HepG2 (cell line): Measurements from ENCODE around the gene BCAN. TPM values are rescaled to one million over a fixed set of nuclear protein-coding genes. Genes with fewer than 3 reads are reported as not detected.

Experiments used
- BRD4 ChIP-seq: sonication (generic); formaldehyde crosslinking; IDR thresholded peaks from 2 replicates; pipeline ENCODE4 v1.4.0; 2020; ENCODE audit warnings: missing genetic modification reagents
- FOXO4 ChIP-seq: sonication (generic); formaldehyde crosslinking; conservative IDR thresholded peaks from 2 replicates; pipeline ENCODE4 v1.8.1; 2023; ENCODE audit warnings: missing genetic modification reagents
- GATAD1 ChIP-seq: IDR thresholded peaks from 2 replicates; pipeline ENCODE4 v1.6.1; 2016; ENCODE audit warnings: missing genetic modification reagents, missing compliant biosample characterization
- IKZF4 ChIP-seq: sonication (generic); formaldehyde crosslinking; IDR thresholded peaks from 2 replicates; pipeline ENCODE4 v1.5.1; 2020; ENCODE audit warnings: borderline replicate concordance, mild to moderate bottlenecking, low read depth, missing genetic modification reagents; ENCODE audit errors: not compliant biosample characterization
- LRRFIP1 ChIP-seq: sonication (generic); formaldehyde crosslinking; conservative IDR thresholded peaks from 2 replicates; pipeline ENCODE4 v1.4.0; 2020; ENCODE audit warnings: missing genetic modification reagents
- POGK ChIP-seq: sonication (generic); formaldehyde crosslinking; conservative IDR thresholded peaks from 2 replicates; pipeline ENCODE4 v1.8.0; 2022; ENCODE audit warnings: mild to moderate bottlenecking, moderate library complexity, missing genetic modification reagents
- RNF219 ChIP-seq: sonication (generic); formaldehyde crosslinking; IDR thresholded peaks from 2 replicates; pipeline ENCODE4 v1.5.0; 2020; ENCODE audit warnings: mild to moderate bottlenecking, missing genetic modification reagents
- TCF12 ChIP-seq, 2 experiments: fragments of 450-650 bp in 1 of 2; sonication (generic) in 1 of 2; formaldehyde crosslinking in 1 of 2; IDR thresholded peaks; 2 replicates each; pipeline versions ENCODE4 v1.6.1 to v1.8.0; 2017 to 2022; ENCODE audit warnings: antibody characterized with exemption in 1 of 2, mild to moderate bottlenecking in 1 of 2, missing genetic modification reagents in 1 of 2, moderate library complexity in 1 of 2
- TFAP4 ChIP-seq: sonication (generic); IDR thresholded peaks from 2 replicates; pipeline ENCODE4 v1.6.1; 2016; ENCODE audit warnings: low read depth, borderline replicate concordance
- ZNF3 ChIP-seq: IDR thresholded peaks from 2 replicates; pipeline ENCODE4 v1.7.0; 2017; ENCODE audit warnings: inconsistent platforms
- ZNF333 ChIP-seq: sonication (generic); formaldehyde crosslinking; IDR thresholded peaks from 2 replicates; pipeline ENCODE4 v1.4.0; 2020; ENCODE audit warnings: mild to moderate bottlenecking, missing genetic modification reagents, borderline replicate concordance
- ZNF430 ChIP-seq: sonication (generic); formaldehyde crosslinking; IDR thresholded peaks from 2 replicates; pipeline ENCODE4 v1.9.0; 2021; ENCODE audit warnings: mild to moderate bottlenecking, missing genetic modification reagents
- ZNF597 ChIP-seq: sonication (generic); formaldehyde crosslinking; IDR thresholded peaks from 2 replicates; pipeline ENCODE4 v1.5.0; 2020; ENCODE audit warnings: missing genetic modification reagents
- ZNF776 ChIP-seq: sonication (generic); formaldehyde crosslinking; IDR thresholded peaks from 2 replicates; pipeline ENCODE4 v1.4.0; 2020; ENCODE audit warnings: mild to moderate bottlenecking, missing genetic modification reagents
- ZUFSP ChIP-seq: sonication (generic); formaldehyde crosslinking; IDR thresholded peaks from 2 replicates; pipeline ENCODE4 v1.9.0; 2021; ENCODE audit warnings: missing genetic modification reagents, mild to moderate bottlenecking, borderline replicate concordance
- polyA plus RNA-seq, 8 experiments: library from polyadenylated mRNA; depleted of rRNA in 3 of 8; stranded (reverse) in 7 of 8; unstranded in 1 of 8; fragments of >200 nt; fragmentation: Illumina TruSeq in 4 of 8; extraction: Trizol in 4 of 8; gene quantifications; 2 replicates each; pipeline versions ENCODE4 v1.2.1 to v1.2.3, GENCODE V29; 2011 to 2016; ENCODE audit warnings: low read depth in 4 of 8, missing spikeins in 1 of 8, mixed read lengths in 1 of 8; ENCODE audit not compliant: insufficient read depth in 1 of 8
- total RNA-seq, 5 experiments: library from RNA; depleted of rRNA; stranded (reverse); fragments of >200 nt; fragmentation: Illumina TruSeq; extraction: Trizol; gene quantifications; 2 replicates each; pipeline ENCODE4 v1.2.3, GENCODE V29; 2016; ENCODE audit warnings: low read depth in 1 of 5

Gene BCAN
- total and polyA plus RNA-seq, 2 of the 13 experiments (the other 11 are each of a cell fraction or from before 2014, with no cell fraction given) = not detected

- TF ChIP-seq FOXO4 (0 out of 2 replicates have a peak, but pooled peaks have one; percentile 33), ZNF333 (CRISPR knock-in tag) (no peak), ZUFSP (CRISPR knock-in tag) (0 out of 2 replicates have a peak, but pooled peaks have one; percentile 85), GATAD1 (CRISPR knock-in tag) (peak; percentile 94), RNF219 (no peak), ZNF3 (CRISPR knock-in tag) (no peak), IKZF4 (CRISPR knock-in tag) (peak; percentile 58), ZNF776 (CRISPR knock-in tag) (no peak), BRD4 (CRISPR knock-in tag) (peak; percentile 95), POGK (CRISPR knock-in tag) (peak; percentile 51; the same call in 1 of the 2 replicates), ZNF597 (CRISPR knock-in tag) (no peak), LRRFIP1 (no peak), TCF12 (IDR thresholded peaks at IDR 0.05) (no peak), TCF12 (CRISPR knock-in tag; IDR thresholded peaks at IDR 0.05) (0 out of 2 replicates have a peak, but pooled peaks have one; percentile 37), TFAP4 (0 out of 2 replicates have a peak, but pooled peaks have one; percentile 13), ZNF430 (CRISPR knock-in tag) (peak; percentile 76)
Measured at GRCh38 chr1:156601122-156601830, 40.6 kb upstream of the BCAN start, which contains the start of gene GPATCH4 (continued).
